B cell (primary cell): ENCODE data around the gene RTN4RL2. TPM values are rescaled to one million over a fixed set of nuclear protein-coding genes. Genes with fewer than 3 reads are reported as not detected.

ENCODE experiments used
- ATAC-seq: fragments of 200-7000 bp; cut with Tn5 transposase; one replicate; pipeline ENCODE4 v1.10.0; 2021; ENCODE audit warnings: low read depth, mild to moderate bottlenecking, moderate number of reproducible peaks, moderate library complexity
- CTCF ChIA-PET: fragments of 350-600 bp; sonication (Branson Sonifier 250); formaldehyde crosslinking; loops from one replicate; lab custom pipeline; 2021; ENCODE audit warnings: antibody characterized with exemption, inconsistent platforms; lab: Charles Lee
- POLR2A ChIA-PET: fragments of 350-600 bp; sonication (Branson Sonifier 250); formaldehyde crosslinking; loops from one replicate; lab custom pipeline; 2021; ENCODE audit warnings: antibody characterized with exemption; lab: Charles Lee
- DNase-seq: peaks from one replicate; pipeline ENCODE4 v3.0.0; 2013
- H2AFZ ChIP-seq: 2 replicates; pipeline ENCODE4 v1.6.1; 2012; ENCODE audit warnings: mild to moderate bottlenecking, low read depth, low read length; ENCODE audit not compliant: insufficient read depth, poor library complexity, severe bottlenecking
- H3K27ac ChIP-seq, 2 donors: 1 replicate in 1 of 2; 2 replicates in 1 of 2; pipeline ENCODE4 v1.5.1; 2012 to 2013; ENCODE audit warnings: low read length in 2 of 2, mild to moderate bottlenecking in 2 of 2, moderate library complexity in 1 of 2
- H3K27me3 ChIP-seq, 4 experiments: fragments of 200-600 bp in 1 of 4; sonication (generic) in 1 of 4; replicated peaks in 1 of 4; 1 replicate in 2 of 4; 2 replicates in 2 of 4; pipeline versions ENCODE4 v1.6.1 to v1.7.0; 2013 to 2016; ENCODE audit warnings: low read length in 3 of 4, mild to moderate bottlenecking in 2 of 4, mixed read lengths in 1 of 4, moderate library complexity in 1 of 4; ENCODE audit not compliant: insufficient read depth in 4 of 4, control insufficient read depth in 3 of 4; ENCODE audit errors: control extremely low read depth in 1 of 4
- H3K36me3 ChIP-seq, 2 experiments: replicated peaks in 1 of 2; 1 replicate in 1 of 2; 2 replicates in 1 of 2; pipeline versions ENCODE4 v1.6.1 to v1.7.1; 2013; ENCODE audit warnings: low read length in 1 of 2; ENCODE audit not compliant: insufficient read depth in 2 of 2, control insufficient read depth in 1 of 2; ENCODE audit errors: control extremely low read depth in 1 of 2, extremely low read depth in 1 of 2
- H3K4me1 ChIP-seq, 2 donors: fragments of 200-600 bp in 1 of 2; sonication (generic) in 1 of 2; 1 replicate in 1 of 2; 2 replicates in 1 of 2; pipeline versions ENCODE4 v1.5.1 to v1.6.1; 2013 to 2017; ENCODE audit warnings: low read length in 2 of 2; ENCODE audit not compliant: control insufficient read depth in 2 of 2, insufficient read depth in 2 of 2
- H3K4me2 ChIP-seq: replicated peaks from 2 replicates; pipeline ENCODE3; 2012; ENCODE audit warnings: mild to moderate bottlenecking, low read depth, low read length; ENCODE audit not compliant: poor library complexity, severe bottlenecking
- H3K4me3 ChIP-seq, 5 experiments: fragments of 200-600 bp in 1 of 5; sonication (generic) in 1 of 5; 1 replicate in 3 of 5; 2 replicates in 2 of 5; pipeline versions ENCODE4 v1.5.1 to v1.7.0; 2011 to 2016; ENCODE audit warnings: low read length in 4 of 5, mild to moderate bottlenecking in 4 of 5, low read depth in 2 of 5, control low read depth in 1 of 5, moderate library complexity in 1 of 5; ENCODE audit not compliant: insufficient read depth in 1 of 5; ENCODE audit errors: control extremely low read depth in 1 of 5, extremely low read depth in 1 of 5
- H3K79me2 ChIP-seq: fragments of 200-600 bp; sonication (generic); one replicate; pipeline ENCODE4 v1.6.0; 2016; ENCODE audit warnings: low read length; ENCODE audit not compliant: control insufficient read depth, insufficient read depth
- H3K9ac ChIP-seq: fragments of 200-600 bp; sonication (generic); 2 replicates; pipeline ENCODE4 v1.6.1; 2017; ENCODE audit warnings: mild to moderate bottlenecking, low read length, moderate library complexity
- H3K9me3 ChIP-seq, 3 donors: one replicate each; pipeline versions ENCODE4 v1.6.1 to v1.7.1; 2013; ENCODE audit warnings: low read length in 2 of 3; ENCODE audit not compliant: control insufficient read depth in 2 of 3, insufficient read depth in 1 of 3; ENCODE audit errors: control extremely low read depth in 1 of 3
- H4K20me1 ChIP-seq: 2 replicates; pipeline ENCODE4 v1.6.0; 2012; ENCODE audit warnings: mild to moderate bottlenecking, low read length; ENCODE audit not compliant: insufficient read depth, control insufficient read depth, poor library complexity, severe bottlenecking
- H3K27ac Mint-ChIP-seq: one replicate; pipeline ENCODE4 v1.8.0; 2021; ENCODE audit warnings: mixed read lengths
- H3K27me3 Mint-ChIP-seq: one replicate; pipeline ENCODE4 v1.8.0; 2021; ENCODE audit warnings: mixed read lengths
- H3K4me1 Mint-ChIP-seq: one replicate; pipeline ENCODE4 v1.8.0; 2021; ENCODE audit warnings: mixed read lengths
- H3K4me3 Mint-ChIP-seq: one replicate; pipeline ENCODE4 v1.8.0; 2021; ENCODE audit warnings: mixed read lengths
- H3K9me3 Mint-ChIP-seq: one replicate; pipeline ENCODE4 v1.8.0; 2022; ENCODE audit warnings: mixed read lengths; ENCODE audit not compliant: insufficient read depth
- CTCF ChIP-seq: fragments of 200-600 bp; IDR thresholded peaks from one replicate; pipeline ENCODE4 v1.8.0; 2022; ENCODE audit warnings: antibody characterized with exemption, mild to moderate bottlenecking
- EZH2 ChIP-seq: IDR thresholded peaks from 2 replicates; pipeline ENCODE4 v1.6.1; 2012; ENCODE audit warnings: borderline replicate concordance, low read depth, mild to moderate bottlenecking, moderate library complexity, low read length; ENCODE audit not compliant: insufficient read depth, poor library complexity, severe bottlenecking
- WGBS: methylation state at CpG from one replicate; pipeline ENCODE4 v1.1.5; 2013; ENCODE audit warnings: missing lambda C conversion rate; ENCODE audit not compliant: insufficient coverage; 5-methylcytosine and 5-hydroxymethylcytosine counted together
- intact Hi-C: fragments of 100-400 bp; cut with micrococcal nuclease; formaldehyde crosslinking; loops from one replicate; pipeline ENCODE4 v1.10.0; 2022
- polyA plus RNA-seq: library from polyadenylated mRNA; depleted of rRNA; stranded (reverse); fragments of >200 nt; gene quantifications from 2 replicates; pipeline ENCODE4 v1.2.3, GENCODE V29; 2012
- total RNA-seq, 2 donors: library from RNA; stranded (reverse); fragments of 120-200 nt in 1 of 2; gene quantifications; 1 replicate in 1 of 2; 2 replicates in 1 of 2; pipeline versions ENCODE4 v1.2.3 to v1.2.4, GENCODE V29; 2013 to 2022

RTN4RL2 gene
- total and polyA plus RNA-seq, 2 donors (not counting 1 experiment from before 2014, with no cell fraction given): 0.12 to 0.13 TPM

- Histone ChIP-seq H3K4me3 (no peak overlapping the region), H3K27ac (no peak overlapping the region), H3K9me3 (no peaks in the 10 kb centered on the region), H3K79me2 (no peaks in the 10 kb centered on the region), H2AFZ (no peak overlapping the region), H3K9ac (no peak overlapping the region), H3K27me3 (peaks cover 0 to 31% (median 3%) of the 10 kb centered on the region in 4 experiments), H3K4me1 (peaks cover 30 to 31% of the 10 kb centered on the region in 2 donors), H3K36me3 (no peaks in the 10 kb centered on the region), H3K4me2 (no peak overlapping the region), H4K20me1 (no peaks in the 10 kb centered on the region)
- WGBS: 39% methylated on average over 5 of the region's 6 CpGs
- Mint-ChIP-seq H3K27me3 (peaks cover 5% of the 10 kb centered on the region), H3K27ac (no peak overlapping the region), H3K9me3 (no peaks in the 10 kb centered on the region), H3K4me3 (no peak overlapping the region), H3K4me1 (peaks cover 25% of the 10 kb centered on the region)
- intact Hi-C loops: no loop called here
- ChIA-PET POLR2A (interaction anchor here (0.7 kb wide), 1 partner anchor 43 kb away, joined by 10 read pairs; no protein-coding TSS in a partner anchor), CTCF (interaction anchor here (0.6 to 3.7 kb wide), 7 partner anchors 10 to 321 kb away, joined by 3 to 27 read pairs (median 12); partner anchors contain the start of gene RTN4RL2)
- no peak for DNase-seq
- ATAC-seq: no peak
- no peak for TF ChIP-seq CTCF
- no peak for TF ChIP-seq EZH2
These were observed 13.0 kb downstream of the RTN4RL2 start for GRCh38 chr11:57473285-57473841.
